GM21390 (cell line): ENCODE results near the gene ADCY2.
A peak's percentile ranks its signal among the peaks of the same experiment; 100 is the strongest.

Experiments
- ATAC-seq: cut with Tn5 transposase; IDR thresholded peaks from one replicate; pipeline ENCODE4 v1.9.1; 2021; ENCODE audit not compliant: unreplicated experiment

The ADCY2 gene

GRCh38 chr5:7717691-7718090 is 321.8 kb downstream of the ADCY2 start:
- ATAC-seq = no peak

DNA sequence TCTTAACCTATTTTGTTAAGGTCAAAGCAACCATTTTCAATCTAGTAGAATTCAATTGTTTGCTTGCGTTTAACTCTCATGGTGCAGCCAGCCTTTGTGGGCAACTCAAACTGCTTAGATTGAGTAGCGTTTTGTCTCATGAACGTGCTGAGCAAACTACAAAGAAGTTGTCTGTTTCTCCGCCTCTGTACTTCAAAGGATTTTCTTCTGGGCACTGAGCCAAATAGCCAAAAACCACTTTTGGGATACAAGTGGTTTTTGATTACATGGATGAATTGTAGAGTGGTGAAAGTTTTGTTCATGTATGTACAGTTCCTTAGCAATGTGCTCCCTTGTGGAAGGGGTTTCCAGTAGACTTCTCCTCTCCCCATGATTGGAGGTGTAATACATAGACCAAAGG is 332.1 kb downstream of the ADCY2 start:
- ATAC-seq = no peak

DNA sequence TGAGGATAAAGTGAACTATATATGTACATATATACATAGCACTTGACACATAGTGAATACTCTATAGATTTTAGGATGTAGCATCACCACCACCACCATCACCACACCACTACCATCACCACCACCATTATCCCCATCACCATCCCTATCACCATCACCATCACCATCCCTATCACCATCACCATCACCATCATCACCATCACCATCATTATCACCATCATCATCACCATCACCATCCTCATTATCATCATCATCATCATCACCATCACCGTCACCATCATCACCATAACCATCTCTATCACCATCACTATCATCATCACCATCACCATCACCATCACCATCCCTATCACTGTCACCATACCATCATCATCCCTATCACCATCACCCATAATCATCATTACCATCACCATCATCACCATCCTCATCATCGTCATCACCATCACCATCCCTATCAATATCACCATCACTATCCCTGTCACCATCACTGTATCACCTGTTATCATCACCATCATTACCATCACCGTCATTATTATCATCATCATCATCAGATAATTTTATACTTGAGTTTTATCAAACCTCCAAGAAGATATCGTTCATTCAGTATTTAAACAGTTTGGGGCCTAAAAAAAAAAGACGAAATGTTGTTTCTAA is 345.6 kb downstream of the ADCY2 start:
- no peak for ATAC-seq

GRCh38 chr5:7742241-7742656 is 346.3 kb downstream of the ADCY2 start:
- ATAC-seq = no peak

DNA sequence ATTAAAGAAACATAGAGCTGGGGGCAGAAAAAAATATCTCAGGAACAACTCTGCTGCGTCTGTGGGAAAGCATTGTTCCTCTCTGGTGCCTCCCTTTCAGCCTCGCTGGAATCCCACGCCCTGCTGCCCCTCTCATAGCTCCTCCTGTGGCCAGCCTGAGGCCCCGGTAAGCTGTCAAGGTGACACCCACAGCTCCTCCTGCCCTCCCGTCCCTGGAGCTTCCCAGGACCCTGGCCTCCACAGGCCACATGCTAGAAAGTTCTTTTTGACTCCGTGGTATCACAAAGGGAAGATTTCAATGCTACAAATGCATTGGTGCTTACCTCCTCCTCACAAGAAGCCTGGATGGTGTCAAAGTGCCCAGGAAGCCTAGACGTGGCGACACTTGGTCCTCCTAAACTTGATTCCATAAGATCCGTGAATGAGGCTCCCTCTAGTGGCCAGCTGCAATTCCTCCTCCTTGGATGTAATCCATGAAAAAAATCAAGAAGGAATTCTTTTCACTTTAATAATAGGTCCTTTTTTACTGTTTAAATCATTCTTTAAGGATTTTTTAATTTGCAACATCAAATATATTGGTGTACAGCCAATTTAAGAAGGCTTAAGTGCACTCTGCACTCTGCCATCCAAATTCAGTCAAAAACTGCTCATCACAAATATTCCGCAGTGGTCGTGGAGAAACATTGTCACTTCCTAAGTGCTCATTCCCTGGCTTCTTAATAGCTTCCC is 350.1 kb downstream of the ADCY2 start:
- ATAC-seq = no peak

GRCh38 chr5:7747728-7748127 is 351.8 kb downstream of the ADCY2 start:
- no peak for ATAC-seq

DNA sequence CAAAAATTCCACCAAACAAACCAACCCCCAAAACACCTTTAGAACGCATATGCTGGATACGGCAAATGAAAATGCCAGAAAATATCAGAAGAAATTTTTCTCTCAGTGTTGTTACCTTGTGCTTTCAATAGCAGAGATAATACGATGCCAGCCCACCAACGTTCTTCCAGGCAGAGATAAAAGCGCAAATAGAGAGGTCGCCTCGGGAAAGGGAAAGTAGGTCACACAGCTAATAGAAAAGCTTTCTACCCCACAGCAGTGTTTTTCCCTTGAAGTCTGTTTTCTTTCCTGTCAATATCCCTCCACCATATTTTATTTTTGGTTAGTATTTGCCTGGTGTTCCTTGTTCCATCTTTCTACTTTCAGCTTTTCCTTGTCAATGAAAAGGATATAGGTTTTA is 353.7 kb downstream of the ADCY2 start:
- no peak for ATAC-seq

DNA sequence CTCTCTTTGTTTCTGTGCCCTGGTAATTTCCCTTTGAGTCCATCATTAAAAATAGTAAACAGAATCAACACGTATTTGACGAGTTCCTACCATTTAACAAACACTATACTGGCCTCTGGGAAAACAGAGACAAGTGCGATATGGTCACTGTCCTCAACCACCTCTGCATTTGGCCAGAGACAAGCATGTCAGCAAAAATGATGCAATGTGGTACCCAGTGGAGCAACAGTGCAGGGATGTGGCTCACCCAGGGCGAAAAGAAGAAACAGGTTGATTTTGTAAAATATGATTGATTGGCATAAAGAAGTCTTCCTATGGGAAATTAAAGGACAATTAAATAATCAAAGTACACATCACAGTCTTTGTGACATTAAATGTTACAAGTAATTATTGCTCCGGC is 355.9 kb downstream of the ADCY2 start:
- ATAC-seq = no peak

DNA sequence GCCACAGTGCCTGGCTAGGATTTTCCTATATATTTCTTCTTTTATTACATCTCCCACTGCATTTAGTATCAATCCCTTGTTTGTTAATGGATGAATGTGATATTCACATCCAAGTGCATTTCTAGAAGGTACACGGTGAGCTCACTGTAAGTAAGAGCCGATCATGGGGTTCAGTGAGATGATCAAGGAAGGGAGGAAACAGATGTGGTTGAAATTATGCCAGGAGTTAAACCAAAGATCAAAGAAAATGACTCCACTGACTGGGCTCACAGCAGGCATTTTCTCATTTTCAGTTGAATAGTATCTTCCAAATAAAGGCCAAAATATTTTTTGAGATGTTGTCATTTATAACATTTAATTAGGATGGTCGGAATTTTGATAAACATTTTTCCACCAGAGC is 357.2 kb downstream of the ADCY2 start:
- ATAC-seq = no peak

- no peak for ATAC-seq
Measured at GRCh38 chr5:7753596-7753995, 357.7 kb downstream of the ADCY2 start.

- ATAC-seq = no peak
Measured at GRCh38 chr5:7754490-7754889, 358.6 kb downstream of the ADCY2 start.

- peak; percentile 84 for ATAC-seq
Measured at GRCh38 chr5:7754997-7755596, 359.2 kb downstream of the ADCY2 start.

- no peak for ATAC-seq
Measured at GRCh38 chr5:7755958-7756357, 360.0 kb downstream of the ADCY2 start.

GRCh38 chr5:7756453-7756852 is 360.5 kb downstream of the ADCY2 start:
- ATAC-seq = no peak

GRCh38 chr5:7759257-7759871 is 363.4 kb downstream of the ADCY2 start:
- no peak for ATAC-seq

DNA sequence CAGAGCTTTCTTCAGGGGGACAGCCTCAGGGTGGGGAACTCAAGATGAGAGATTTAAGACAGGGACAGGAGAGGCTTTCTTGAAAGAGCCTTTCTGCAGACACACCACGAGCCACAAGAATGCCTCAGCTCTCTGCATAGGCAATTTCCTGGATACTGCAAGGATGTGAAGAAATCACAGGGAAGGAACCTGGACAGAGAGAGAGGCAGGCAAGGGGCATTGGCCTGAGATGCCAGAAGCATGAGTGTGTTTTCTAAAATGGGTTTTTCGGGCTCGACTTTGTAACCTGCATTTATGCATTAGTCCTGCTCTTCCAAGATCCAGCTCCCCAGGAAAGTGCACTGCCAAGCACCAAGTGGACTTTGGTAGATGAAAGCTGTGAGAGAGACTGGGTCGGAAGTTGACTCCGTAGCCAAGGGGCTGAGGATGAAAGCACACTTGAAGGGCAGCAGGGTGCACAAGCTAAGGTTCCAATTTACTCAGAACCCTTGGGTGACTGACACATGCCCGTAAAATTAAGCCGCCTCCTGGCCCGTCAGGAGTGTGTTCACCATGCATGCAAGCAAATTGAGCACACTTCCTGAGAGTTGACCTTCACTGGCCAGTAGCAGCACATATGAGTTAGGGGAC is 364.1 kb downstream of the ADCY2 start:
- ATAC-seq = no peak

DNA sequence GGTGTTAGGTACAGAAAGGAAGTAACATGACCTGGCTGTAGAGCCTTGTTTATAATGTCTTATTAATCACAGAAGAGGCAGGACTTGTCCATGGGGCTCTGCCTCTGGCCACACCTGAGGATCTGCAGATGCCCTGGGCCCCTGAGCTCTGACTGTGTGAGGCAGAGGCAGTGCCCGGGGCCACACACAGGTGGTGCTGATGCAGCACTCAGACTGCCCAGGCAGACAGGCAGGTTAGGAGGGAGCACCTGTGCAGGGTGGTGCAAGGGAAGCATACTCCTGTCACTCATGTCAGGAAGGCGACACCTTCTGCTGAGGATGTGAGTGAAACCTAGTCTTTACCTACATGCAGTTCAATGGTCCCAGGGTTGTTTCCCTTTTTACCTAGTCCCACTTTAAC is 366.3 kb downstream of the ADCY2 start:
- peak; percentile 51 for ATAC-seq

DNA sequence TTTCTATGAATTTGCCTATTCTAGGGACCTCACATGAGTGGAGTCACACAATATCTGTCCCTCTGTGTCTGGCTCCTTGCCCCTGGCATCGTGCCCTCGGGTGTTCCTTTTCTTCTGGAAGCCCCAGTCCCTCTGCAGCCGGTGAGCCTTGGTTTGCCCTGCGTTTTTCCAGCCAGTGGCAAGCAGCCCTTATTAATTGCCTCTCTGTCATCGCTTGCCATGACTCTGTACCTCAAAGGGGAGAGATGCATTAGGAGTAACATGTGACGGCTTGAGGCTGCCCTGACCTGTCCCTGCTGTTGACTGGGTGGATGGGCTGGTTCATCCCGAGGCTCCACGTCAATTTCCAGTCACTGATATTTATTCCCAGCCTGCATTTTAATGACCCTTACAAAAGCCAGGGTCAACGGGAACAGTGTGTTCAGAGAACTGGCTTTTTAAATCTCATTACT is 367.7 kb downstream of the ADCY2 start:
- no peak for ATAC-seq

- ATAC-seq = no peak
Measured at GRCh38 chr5:7764452-7764851, 368.5 kb downstream of the ADCY2 start.

DNA sequence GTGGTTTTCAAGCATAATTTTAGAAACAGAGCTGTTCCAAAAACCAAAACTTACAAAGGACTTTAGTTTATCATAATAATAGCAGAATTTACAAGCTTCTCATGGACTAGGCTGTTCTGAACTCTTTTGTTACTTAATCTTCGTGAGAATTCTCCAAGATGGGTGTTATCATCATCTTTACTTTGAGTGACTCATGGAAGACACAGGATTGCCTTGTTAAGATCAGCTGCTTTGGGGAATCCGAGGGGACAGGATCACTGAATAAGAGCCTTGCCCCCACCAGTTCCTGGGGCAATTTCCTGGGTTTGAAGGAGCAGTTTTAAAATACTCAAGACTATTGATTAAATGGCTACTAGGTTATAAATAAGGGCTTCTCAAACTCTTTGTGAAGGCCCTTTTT is 374.5 kb downstream of the ADCY2 start:
- ATAC-seq = no peak

- no peak for ATAC-seq
Measured at GRCh38 chr5:7772141-7772540, 376.2 kb downstream of the ADCY2 start.
